IPS DF 6.9 (cell line): ENCODE results near the gene CD36.

Experiments
- DNase-seq: peaks from one replicate; pipeline ENCODE4 v3.0.0-alpha.2; 2013; ENCODE audit warnings: low read depth, low spot score
- H3K27ac ChIP-seq: one replicate; pipeline ENCODE4 v1.5.1; 2013; ENCODE audit warnings: low read length, control low read depth
- H3K27me3 ChIP-seq: 2 replicates; pipeline ENCODE4 v1.6.1; 2013; ENCODE audit warnings: mild to moderate bottlenecking, low read length; ENCODE audit not compliant: control insufficient read depth, insufficient read depth
- H3K36me3 ChIP-seq: 2 replicates; pipeline ENCODE4 v1.6.1; 2013; ENCODE audit warnings: low read length; ENCODE audit not compliant: control insufficient read depth, insufficient read depth
- H3K4me1 ChIP-seq: 2 replicates; pipeline ENCODE4 v1.6.1; 2013; ENCODE audit warnings: low read length; ENCODE audit not compliant: control insufficient read depth, insufficient read depth
- H3K4me3 ChIP-seq: 2 replicates; pipeline ENCODE4 v1.5.1; 2013; ENCODE audit warnings: mild to moderate bottlenecking, low read length
- H3K9me3 ChIP-seq: 2 replicates; pipeline ENCODE4 v1.6.1; 2013; ENCODE audit warnings: low read length, inconsistent platforms; ENCODE audit not compliant: control insufficient read depth, insufficient read depth
- WGBS: extraction: QIAGEN DNeasy Blood & Tissue Kit; methylation state at CpG from one replicate; pipeline ENCODE4 v1.1.7; 2013; ENCODE audit warnings: mixed read lengths, missing lambda C conversion rate; ENCODE audit not compliant: insufficient read length, insufficient coverage; 5-methylcytosine and 5-hydroxymethylcytosine counted together

CD36 gene

DNA sequence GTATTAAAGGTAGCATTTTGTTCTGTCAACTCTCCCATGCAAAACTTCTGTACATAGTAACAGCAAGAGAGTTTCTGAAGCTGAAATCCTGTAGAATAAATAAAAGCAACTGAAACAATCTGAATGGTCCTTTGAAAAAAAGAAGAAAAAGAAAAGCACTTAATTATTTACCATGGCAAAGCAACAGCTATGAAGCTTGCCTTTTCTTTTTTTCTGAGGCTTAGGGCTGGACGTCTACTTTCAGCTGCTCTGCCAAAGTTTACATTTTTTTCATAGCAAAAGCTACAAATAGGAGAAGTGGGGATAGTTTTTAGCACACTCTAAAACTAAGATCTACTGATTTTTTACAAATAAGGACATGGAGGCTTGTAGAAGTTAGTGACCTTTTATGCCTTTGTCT lies 31.3 kb upstream of the CD36 start:
- no peak for DNase-seq
- Histone ChIP-seq H3K4me1 (no peaks in the 10 kb centered on the region), H3K27ac (no peak overlapping the region), H3K4me3 (no peak overlapping the region), H3K27me3 (no peaks in the 10 kb centered on the region), H3K36me3 (no peaks in the 10 kb centered on the region), H3K9me3 (no peaks in the 10 kb centered on the region)
- no CpG with 5 or more reads among the region's 1 CpG for WGBS

DNA sequence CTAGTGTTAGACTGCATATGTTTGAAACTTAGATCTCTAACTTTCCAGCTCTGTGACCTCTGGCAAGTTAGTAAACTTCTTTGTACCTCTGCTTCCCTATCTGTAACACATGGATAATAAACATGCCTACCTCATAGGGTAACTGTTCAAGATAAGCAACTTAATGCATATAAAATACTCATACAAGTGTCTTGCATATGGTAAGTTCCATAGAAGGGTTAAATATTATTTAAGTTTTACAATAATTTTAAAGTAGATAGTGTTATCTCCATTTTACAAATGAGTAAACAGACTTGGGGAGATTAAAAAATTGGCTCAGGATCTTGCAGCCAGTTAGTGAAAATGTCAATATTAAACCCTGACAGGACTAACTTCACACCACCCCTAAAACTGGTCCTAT lies 30.1 kb upstream of the CD36 start:
- no peak for DNase-seq
- Histone ChIP-seq H3K27ac (no peak overlapping the region), H3K27me3 (no peaks in the 10 kb centered on the region), H3K4me1 (no peaks in the 10 kb centered on the region), H3K4me3 (no peak overlapping the region), H3K9me3 (no peaks in the 10 kb centered on the region), H3K36me3 (no peaks in the 10 kb centered on the region)

DNA sequence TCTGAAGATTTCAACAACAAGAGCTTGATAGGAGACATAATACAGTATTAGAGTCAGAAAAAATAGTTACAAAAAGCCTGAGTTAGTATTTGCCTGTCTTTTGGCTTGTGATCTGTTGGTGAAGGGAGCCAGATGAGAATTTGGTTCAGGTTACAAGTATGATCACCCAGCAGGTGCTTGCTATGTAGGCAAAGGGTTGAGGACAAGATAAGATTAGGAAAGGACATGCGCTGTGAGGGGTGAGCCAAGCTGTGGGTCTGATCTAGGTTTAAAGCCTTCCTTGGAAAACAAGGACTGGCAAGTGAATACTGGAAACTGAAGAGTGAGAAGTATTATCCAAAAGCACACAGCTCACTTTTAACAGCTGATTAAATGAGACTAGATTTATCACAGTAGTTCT lies 28.7 kb upstream of the CD36 start:
- no peaks in the 10 kb centered on the region for H3K27me3 ChIP-seq
- no peaks in the 10 kb centered on the region for H3K4me1 ChIP-seq
- H3K27ac ChIP-seq = no peak overlapping the region

DNA sequence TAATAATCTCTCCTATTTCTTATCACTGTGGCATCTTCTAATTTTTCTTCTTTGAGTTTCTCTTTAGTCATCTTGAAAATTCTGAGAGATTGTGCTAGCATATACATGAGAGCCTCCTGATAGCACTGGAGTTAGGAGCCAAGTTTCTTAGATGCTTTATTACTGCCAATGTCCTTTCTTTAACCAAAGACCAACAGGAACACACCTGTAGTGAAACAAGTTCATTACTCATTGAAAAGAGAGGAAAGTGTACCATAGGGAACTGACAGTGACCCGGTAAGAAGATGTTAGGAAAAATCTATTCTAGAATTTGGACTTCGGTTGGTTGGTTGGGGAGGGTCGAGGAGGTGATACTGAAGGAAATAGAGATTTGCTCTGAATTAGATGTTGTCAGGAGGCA lies 27.1 kb upstream of the CD36 start:
- H3K4me1 ChIP-seq = no peaks in the 10 kb centered on the region
- H3K36me3 ChIP-seq = no peaks in the 10 kb centered on the region
- DNase-seq = no peak
- no peak overlapping the region for H3K4me3 ChIP-seq
- H3K9me3 ChIP-seq = no peaks in the 10 kb centered on the region
- WGBS = 100% methylated on average over 2 of the region's 3 CpGs
- no peaks in the 10 kb centered on the region for H3K27me3 ChIP-seq
- no peak overlapping the region for H3K27ac ChIP-seq

More for the DNA sequence above, 28.7 kb upstream of the CD36 start:
- no peak for DNase-seq
- H3K9me3 ChIP-seq = no peaks in the 10 kb centered on the region
- no peak overlapping the region for H3K4me3 ChIP-seq
- H3K36me3 ChIP-seq = no peaks in the 10 kb centered on the region
- WGBS = no CpG with 5 or more reads among the region's 1 CpG

DNA sequence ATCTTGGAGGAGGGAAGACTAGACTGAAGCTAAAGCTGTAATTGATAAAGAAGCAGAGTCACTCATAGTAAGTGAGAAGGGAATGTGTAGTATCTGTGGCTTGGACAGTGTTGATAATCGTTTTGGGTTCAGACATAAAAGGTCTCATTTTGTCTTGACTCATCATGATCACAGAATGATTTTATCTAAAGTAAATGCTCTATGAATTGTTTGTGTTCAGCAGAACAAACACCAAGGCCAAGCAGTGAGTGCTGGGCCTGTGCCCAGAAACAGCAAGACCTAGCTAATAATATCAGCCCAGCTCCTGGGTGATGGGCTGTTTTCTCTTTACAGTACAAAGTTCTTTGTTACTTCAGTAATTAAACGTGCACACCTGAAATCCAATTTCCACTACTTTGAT lies 26.7 kb upstream of the CD36 start:
- Histone ChIP-seq H3K27ac (no peak overlapping the region), H3K27me3 (no peaks in the 10 kb centered on the region), H3K4me1 (no peaks in the 10 kb centered on the region), H3K36me3 (no peaks in the 10 kb centered on the region), H3K4me3 (no peak overlapping the region), H3K9me3 (no peaks in the 10 kb centered on the region)
- DNase-seq = no peak
- no CpG with 5 or more reads among the region's 2 CpGs for WGBS

DNA sequence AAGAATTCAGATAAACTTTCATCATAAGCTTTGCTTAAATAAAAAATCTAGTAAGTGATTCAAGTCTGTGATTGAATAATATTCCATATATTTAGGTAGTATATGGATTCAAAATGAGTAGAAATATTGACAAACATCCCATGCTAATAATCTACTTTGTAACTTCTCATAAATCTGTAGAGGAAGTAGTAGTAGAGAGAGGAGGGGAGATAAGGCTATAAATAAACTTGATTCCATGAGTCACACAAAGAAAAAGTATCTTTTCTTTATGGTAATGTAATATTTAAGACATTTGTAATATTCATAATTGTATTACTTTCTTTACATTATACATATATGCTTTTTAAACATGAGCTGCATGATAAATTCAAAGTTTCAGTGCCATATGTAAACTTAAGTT lies 25.6 kb upstream of the CD36 start:
- Histone ChIP-seq H3K36me3 (no peaks in the 10 kb centered on the region), H3K4me1 (no peaks in the 10 kb centered on the region), H3K27me3 (no peaks in the 10 kb centered on the region), H3K27ac (no peak overlapping the region), H3K4me3 (no peak overlapping the region), H3K9me3 (no peaks in the 10 kb centered on the region)
- DNase-seq = no peak

DNA sequence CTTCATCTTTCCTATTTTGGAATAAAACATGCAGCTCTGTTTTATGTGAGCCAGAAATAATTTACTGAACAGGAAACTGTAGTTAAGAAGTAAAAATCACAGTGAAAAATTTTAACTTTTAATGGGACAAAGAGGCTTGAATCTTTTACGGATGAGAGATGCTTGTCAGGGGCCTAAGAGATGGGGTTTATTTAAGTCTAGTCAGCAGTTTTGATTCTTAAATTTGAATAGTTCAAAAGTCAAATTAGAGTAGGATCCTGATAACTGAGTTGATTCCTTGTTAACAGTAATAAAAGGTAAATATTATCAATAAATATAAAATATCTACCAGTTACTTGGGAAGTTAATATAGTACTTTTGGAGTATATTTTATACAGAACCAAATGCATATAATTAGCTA lies 24.9 kb upstream of the CD36 start:
- no peaks in the 10 kb centered on the region for H3K9me3 ChIP-seq
- no peak overlapping the region for H3K27ac ChIP-seq
- no peaks in the 10 kb centered on the region for H3K36me3 ChIP-seq
- no CpG with 5 or more reads among the region's 1 CpG for WGBS
- H3K4me1 ChIP-seq = no peaks in the 10 kb centered on the region
- no peaks in the 10 kb centered on the region for H3K27me3 ChIP-seq
- no peak overlapping the region for H3K4me3 ChIP-seq
- no peak for DNase-seq

DNA sequence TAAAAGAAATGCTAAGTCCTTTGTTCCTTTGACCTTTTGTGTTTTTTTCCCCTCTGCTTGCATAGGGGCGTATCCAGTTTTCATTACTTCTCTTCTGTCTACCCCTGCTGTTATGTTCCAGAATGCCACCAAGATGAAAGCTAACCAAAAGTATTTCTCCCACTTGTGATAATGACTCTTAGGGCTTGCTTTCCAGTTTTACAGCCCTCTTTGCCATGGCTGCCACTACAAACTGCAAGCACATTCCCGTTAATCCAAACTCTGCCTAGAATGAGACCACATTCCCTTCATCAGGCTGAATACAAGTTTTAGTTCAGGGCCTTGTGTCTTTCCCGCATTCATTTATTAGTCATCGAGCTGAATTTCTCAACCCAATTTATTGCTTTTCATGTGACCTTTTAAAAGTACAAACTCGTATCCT lies 23.6 kb upstream of the CD36 start:
- H3K9me3 ChIP-seq = no peaks in the 10 kb centered on the region
- no peak overlapping the region for H3K4me3 ChIP-seq
- H3K27ac ChIP-seq = no peak overlapping the region
- no peaks in the 10 kb centered on the region for H3K27me3 ChIP-seq
- H3K36me3 ChIP-seq = no peaks in the 10 kb centered on the region
- DNase-seq = no peak
- H3K4me1 ChIP-seq = no peaks in the 10 kb centered on the region
- 100% methylated on average over 1 of the region's 5 CpGs for WGBS

DNA sequence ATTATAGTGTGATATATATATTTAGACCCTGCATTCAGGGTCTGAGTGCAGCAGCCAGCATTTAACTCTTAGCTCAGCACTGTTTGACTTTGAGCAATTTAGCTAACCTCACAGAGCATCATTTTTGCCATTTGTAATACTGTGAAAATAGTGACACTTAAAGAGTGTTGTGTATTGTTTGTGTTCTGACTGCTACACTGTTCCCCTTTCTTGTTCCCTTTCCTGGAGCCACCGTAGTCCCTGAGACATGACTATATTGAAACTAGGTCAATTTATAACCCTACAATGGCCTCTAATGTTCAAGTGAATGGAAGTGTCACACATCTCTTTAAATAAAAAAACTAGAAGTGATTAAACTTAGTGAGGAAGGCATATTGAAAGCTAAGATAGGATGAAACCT lies 20.3 kb upstream of the CD36 start:
- no peaks in the 10 kb centered on the region for H3K36me3 ChIP-seq
- H3K4me3 ChIP-seq = no peak overlapping the region
- no peak for DNase-seq
- H3K4me1 ChIP-seq = no peaks in the 10 kb centered on the region
- no peak overlapping the region for H3K27ac ChIP-seq
- H3K9me3 ChIP-seq = no peaks in the 10 kb centered on the region
- WGBS = no CpG with 5 or more reads among the region's 1 CpG
- no peaks in the 10 kb centered on the region for H3K27me3 ChIP-seq

DNA sequence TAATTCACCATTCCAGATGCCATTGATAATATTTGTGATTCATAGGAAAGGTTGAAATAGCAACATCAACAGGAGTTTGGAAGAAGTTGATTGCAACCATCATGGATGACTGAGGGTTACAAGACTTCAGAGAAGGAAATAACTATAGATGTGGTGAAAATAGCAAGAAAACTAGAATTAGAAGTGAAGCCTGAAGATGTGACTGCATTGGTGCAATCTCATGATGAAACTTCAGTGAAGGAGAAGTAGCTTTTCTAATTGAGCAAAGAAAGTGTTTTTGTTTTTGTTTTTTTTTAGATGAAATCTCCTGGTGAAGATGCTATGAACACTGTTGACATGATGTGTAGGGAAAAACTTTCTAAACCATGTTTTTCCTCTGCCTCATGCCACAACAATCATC lies 18.7 kb upstream of the CD36 start:
- DNase-seq = no peak
- Histone ChIP-seq H3K9me3 (no peaks in the 10 kb centered on the region), H3K4me3 (no peak overlapping the region), H3K36me3 (no peaks in the 10 kb centered on the region), H3K27me3 (no peaks in the 10 kb centered on the region), H3K27ac (no peak overlapping the region), H3K4me1 (no peaks in the 10 kb centered on the region)

DNA sequence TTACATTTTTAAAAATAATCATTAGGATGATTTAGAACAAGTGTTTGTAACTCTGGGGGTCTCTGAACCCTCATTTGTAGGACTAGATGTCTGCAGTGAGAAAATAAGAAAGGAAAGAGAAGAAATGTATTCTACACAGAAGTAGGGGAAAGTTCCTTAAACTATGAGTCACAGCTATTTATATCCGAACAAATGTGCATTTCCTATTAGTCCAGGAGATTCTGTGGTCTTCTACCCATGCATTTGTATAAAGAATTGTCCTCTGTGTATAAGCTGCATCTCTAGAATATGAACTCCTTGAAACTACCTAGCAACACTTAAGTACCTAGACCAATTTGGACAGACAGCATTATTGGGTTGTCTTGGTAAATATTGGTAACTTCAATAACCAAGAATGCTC lies 15.9 kb upstream of the CD36 start:
- Histone ChIP-seq H3K27me3 (no peaks in the 10 kb centered on the region), H3K36me3 (no peaks in the 10 kb centered on the region), H3K9me3 (no peaks in the 10 kb centered on the region), H3K4me3 (no peak overlapping the region), H3K27ac (no peak overlapping the region), H3K4me1 (no peaks in the 10 kb centered on the region)
- DNase-seq = no peak
- no CpG with 5 or more reads among the region's 1 CpG for WGBS
